PC-9 (cell line): Measurements from ENCODE around the gene ARID3A. TPM values are rescaled to one million over a fixed set of nuclear protein-coding genes. Genes with fewer than 3 reads are reported as not detected.

Experiments
- BruUV-seq: library from RNA; stranded (reverse); fragments of 400-500 nt; replicated peaks from 2 replicates; lab custom pipeline; 2021; lab: Mats Ljungman, UMichigan
- CTCF ChIA-PET: fragments of 300-600 bp; sonication (Branson Sonifier 250); formaldehyde crosslinking; loops from one replicate; lab custom pipeline; 2022; ENCODE audit warnings: antibody characterized with exemption; lab: Charles Lee
- POLR2A ChIA-PET: fragments of 300-600 bp; sonication (Branson Sonifier 250); formaldehyde crosslinking; loops from one replicate; lab custom pipeline; 2022; ENCODE audit warnings: antibody characterized with exemption; ENCODE audit not compliant: unreplicated experiment; lab: Charles Lee
- DNase-seq, 2 experiments: peaks; one replicate each; pipeline versions ENCODE4 v3.0.0 to v3.0.0-alpha.2; 2015 to 2022; ENCODE audit warnings: mixed read lengths in 1 of 2
- H2AFZ ChIP-seq: fragments of 200-600 bp; sonication (generic); 2 replicates; pipeline ENCODE4 v1.8.1; 2017; ENCODE audit warnings: antibody characterized with exemption
- H3F3A ChIP-seq: fragments of 200-600 bp; sonication (generic); 2 replicates; pipeline ENCODE4 v1.8.1; 2017; ENCODE audit warnings: antibody characterized with exemption, mild to moderate bottlenecking, low read depth; ENCODE audit not compliant: insufficient read depth
- H3K27ac ChIP-seq: fragments of 200-600 bp; sonication (generic); 2 replicates; pipeline ENCODE4 v1.6.1; 2016; ENCODE audit warnings: mixed run types
- H3K27me3 ChIP-seq: fragments of 200-600 bp; sonication (generic); 2 replicates; pipeline ENCODE4 v1.6.1; 2016; ENCODE audit warnings: low read depth, mixed run types; ENCODE audit not compliant: insufficient read depth
- H3K36me3 ChIP-seq: fragments of 200-600 bp; sonication (generic); 2 replicates; pipeline ENCODE4 v1.6.1; 2016; ENCODE audit warnings: low read depth, mixed run types
- H3K4me1 ChIP-seq: fragments of 200-600 bp; sonication (generic); replicated peaks from 2 replicates; pipeline ENCODE4 v1.6.1; 2016; ENCODE audit warnings: mixed run types; ENCODE audit not compliant: insufficient read depth
- H3K4me2 ChIP-seq: fragments of 200-600 bp; sonication (generic); 2 replicates; pipeline ENCODE4 v1.6.1; 2017; ENCODE audit warnings: mixed run types
- H3K4me3 ChIP-seq: fragments of 200-600 bp; sonication (generic); 2 replicates; pipeline ENCODE4 v1.6.1; 2016; ENCODE audit warnings: mixed run types
- H3K79me2 ChIP-seq: fragments of 200-600 bp; sonication (generic); 2 replicates; pipeline ENCODE4 v1.6.1; 2017; ENCODE audit warnings: low read depth, mixed run types
- H3K9me2 ChIP-seq: fragments of 200-600 bp; sonication (generic); 2 replicates; pipeline ENCODE4 v1.8.1; 2017; ENCODE audit warnings: mild to moderate bottlenecking; ENCODE audit not compliant: insufficient read depth
- H3K9me3 ChIP-seq: fragments of 200-600 bp; sonication (generic); 2 replicates; pipeline ENCODE4 v1.8.1; 2016; ENCODE audit warnings: low read depth; ENCODE audit not compliant: insufficient read depth
- H4K20me1 ChIP-seq: fragments of 200-600 bp; sonication (generic); 2 replicates; pipeline ENCODE4 v1.8.1; 2017; ENCODE audit not compliant: insufficient read depth
- CTCF ChIP-seq: fragments of 200-600 bp; sonication (generic); conservative IDR thresholded peaks from 2 replicates; pipeline ENCODE4 v1.6.1; 2017; ENCODE audit warnings: mixed run types, antibody characterized with exemption, mild to moderate bottlenecking, moderate library complexity
- EZH2 ChIP-seq: fragments of 200-600 bp; sonication (generic); IDR thresholded peaks from 2 replicates; pipeline ENCODE4 v1.8.0; 2017; ENCODE audit warnings: antibody characterized with exemption, low read depth
- intact Hi-C: fragments of 100-400 bp; cut with micrococcal nuclease; formaldehyde crosslinking; loops from one replicate; pipeline ENCODE4 v1.10.0; 2022; ENCODE audit not compliant: unreplicated experiment
- total RNA-seq: library from RNA; stranded (reverse); gene quantifications from 2 replicates; pipeline ENCODE4 v1.2.3, GENCODE V29; 2021

Gene ARID3A
- total RNA-seq, 1 experiment from 2014 or later: 10.7 TPM

- BruUV-seq: no TSS peak
- ChIA-PET POLR2A (no interaction called here), CTCF (interaction anchor here (0.6 kb wide), 1 partner anchor 54 kb away, joined by 4 read pairs; no protein-coding TSS in a partner anchor)
- Histone ChIP-seq H3K9me3 (no peaks in the 10 kb centered on the region), H3K27me3 (peaks cover 23% of the 10 kb centered on the region), H3K79me2 (no peaks in the 10 kb centered on the region), H4K20me1 (peaks cover 36% of the 10 kb centered on the region), H3F3A (peaks cover 59% of the 10 kb centered on the region; the same call in 1 of the 2 replicates), H3K4me1 (peaks cover 28% of the 10 kb centered on the region), H2AFZ (no peak overlapping the region), H3K4me2 (no peak overlapping the region), H3K36me3 (no peaks in the 10 kb centered on the region), H3K4me3 (no peak overlapping the region), H3K9me2 (no peaks in the 10 kb centered on the region), H3K27ac (no peak overlapping the region)
- no peak for TF ChIP-seq EZH2
- no peak for TF ChIP-seq CTCF
- intact Hi-C loops: no loop called here
- DNase-seq: no peak
Observed at GRCh38 chr19:994516-994915, 68.7 kb downstream of the ARID3A start.

- BruUV-seq: no TSS peak
- peak overlapping the region; percentile 76 for H3K4me2 ChIP-seq
- no peaks in the 10 kb centered on the region for H3K79me2 ChIP-seq
- peaks cover 36% of the 10 kb centered on the region for H4K20me1 ChIP-seq
- no peak for TF ChIP-seq EZH2
- TF ChIP-seq CTCF: no peak
- peaks cover 28% of the 10 kb centered on the region for H3K4me1 ChIP-seq
- no peak overlapping the region for H3K4me3 ChIP-seq
- intact Hi-C loops: no loop called here
- H3K27ac ChIP-seq: no peak overlapping the region
- no peaks in the 10 kb centered on the region for H3K36me3 ChIP-seq
- H2AFZ ChIP-seq: no peak overlapping the region
- ChIA-PET POLR2A (interaction anchor here (0.6 kb wide), 1 partner anchor 202 kb away, joined by 4 read pairs; no protein-coding TSS in a partner anchor), CTCF (interaction anchor here (0.6 kb wide), 1 partner anchor 55 kb away, joined by 4 read pairs; no protein-coding TSS in a partner anchor)
- peak; percentile 75 to 98 for DNase-seq
- no peaks in the 10 kb centered on the region for H3K9me3 ChIP-seq
- H3F3A ChIP-seq: peaks cover 59% of the 10 kb centered on the region; the same call in 1 of the 2 replicates
- H3K27me3 ChIP-seq: peaks cover 23% of the 10 kb centered on the region
- no peaks in the 10 kb centered on the region for H3K9me2 ChIP-seq
Observed at GRCh38 chr19:995051-995827, 69.4 kb downstream of the ARID3A start.

- ChIA-PET CTCF (no interaction called here), POLR2A (interaction anchor here (0.6 kb wide), 1 partner anchor 22 kb away, joined by 6 read pairs; no protein-coding TSS in a partner anchor)
- H3F3A ChIP-seq: peaks cover 50% of the 10 kb centered on the region; the same call in 1 of the 2 replicates
- peaks cover 29% of the 10 kb centered on the region for H3K27me3 ChIP-seq
- H3K4me1 ChIP-seq: peaks cover 28% of the 10 kb centered on the region
- H3K36me3 ChIP-seq: no peaks in the 10 kb centered on the region
- peak in 1 of 2 experiments; percentile 45 for DNase-seq
- no peaks in the 10 kb centered on the region for H3K79me2 ChIP-seq
- peaks cover 36% of the 10 kb centered on the region for H4K20me1 ChIP-seq
- intact Hi-C loops: no loop called here
- H3K4me3 ChIP-seq: peak overlapping the region; percentile 37; the same call in 1 of the 2 replicates
- no peak overlapping the region for H2AFZ ChIP-seq
- peak overlapping the region; percentile 76 for H3K4me2 ChIP-seq
- BruUV-seq: TSS peak; percentile 28
- H3K9me2 ChIP-seq: no peaks in the 10 kb centered on the region
- H3K9me3 ChIP-seq: no peaks in the 10 kb centered on the region
- no peak overlapping the region for H3K27ac ChIP-seq
- TF ChIP-seq EZH2 (no peak), CTCF (no peak)
Observed at GRCh38 chr19:996051-996838, 70.4 kb downstream of the ARID3A start.
